A673 (cell line): Measurements from ENCODE around the gene OR2D3. TPM values are rescaled to one million over a fixed set of nuclear protein-coding genes. Genes with fewer than 3 reads are reported as not detected.

ENCODE experiments used
- BruUV-seq: library from RNA; stranded (reverse); fragments of 400-500 nt; replicated peaks from 2 replicates; lab custom pipeline; 2021; lab: Mats Ljungman, UMichigan
- CTCF ChIA-PET: fragments of 300-600 bp; sonication (Branson Sonifier 250); formaldehyde crosslinking; loops from one replicate; lab custom pipeline; 2022; ENCODE audit warnings: antibody characterized with exemption; lab: Charles Lee
- POLR2A ChIA-PET: fragments of 300-600 bp; sonication (Branson Sonifier 250); formaldehyde crosslinking; loops from one replicate; lab custom pipeline; 2022; ENCODE audit warnings: antibody characterized with exemption; ENCODE audit not compliant: low non-redundant PET; lab: Charles Lee
- DNase-seq: peaks from one replicate; pipeline ENCODE4 v3.0.0-alpha.2; 2015; ENCODE audit warnings: low spot score
- H3K27ac ChIP-seq: fragments of 200-600 bp; sonication (generic); 2 replicates; pipeline ENCODE4 v1.5.1; 2016; ENCODE audit warnings: mixed run types, low read depth, mild to moderate bottlenecking, mixed read lengths, antibody characterized with exemption, low read length; ENCODE audit not compliant: poor library complexity, severe bottlenecking
- H3K27me3 ChIP-seq: fragments of 200-600 bp; sonication (generic); replicated peaks from 2 replicates; pipeline ENCODE4 v1.6.1; 2017; ENCODE audit warnings: mixed run types, low read depth, mild to moderate bottlenecking, mixed read lengths, antibody characterized with exemption, low read length; ENCODE audit not compliant: insufficient read depth, poor library complexity
- H3K36me3 ChIP-seq: fragments of 200-600 bp; sonication (generic); 2 replicates; pipeline ENCODE4 v1.6.1; 2016; ENCODE audit warnings: mixed run types, mild to moderate bottlenecking, mixed read lengths, antibody characterized with exemption, low read length; ENCODE audit not compliant: insufficient read depth, poor library complexity, severe bottlenecking
- H3K4me1 ChIP-seq: fragments of 200-600 bp; sonication (generic); 2 replicates; pipeline ENCODE4 v1.6.1; 2017; ENCODE audit warnings: mixed run types, mild to moderate bottlenecking, mixed read lengths, antibody characterized with exemption, low read length; ENCODE audit not compliant: insufficient read depth, poor library complexity, severe bottlenecking
- H3K4me3 ChIP-seq: fragments of 200-600 bp; sonication (generic); 2 replicates; pipeline ENCODE4 v1.5.1; 2016; ENCODE audit warnings: low read depth, mixed run types, mild to moderate bottlenecking, mixed read lengths, low read length; ENCODE audit not compliant: poor library complexity, severe bottlenecking
- H3K9me3 ChIP-seq: fragments of 200-600 bp; sonication (generic); 2 replicates; pipeline ENCODE4 v1.6.1; 2016; ENCODE audit warnings: mixed run types, low read depth, mild to moderate bottlenecking, mixed read lengths, antibody characterized with exemption, low read length; ENCODE audit not compliant: poor library complexity, severe bottlenecking
- EZH2 ChIP-seq: fragments of 200-600 bp; sonication (generic); IDR thresholded peaks from 2 replicates; pipeline ENCODE4 v1.6.1; 2017; ENCODE audit warnings: borderline replicate concordance, low read depth, mild to moderate bottlenecking, mixed read lengths, antibody characterized with exemption, low read length; ENCODE audit not compliant: poor library complexity, severe bottlenecking
- intact Hi-C: fragments of 100-400 bp; cut with micrococcal nuclease; formaldehyde crosslinking; loops from one replicate; pipeline ENCODE4 v1.10.0; 2022; ENCODE audit not compliant: unreplicated experiment
- total RNA-seq: library from RNA; stranded (reverse); gene quantifications from 2 replicates; pipeline ENCODE4 v1.2.3, GENCODE V29; 2021
- TF ChIP-seq, protein P1 (sequence below): fragments of 300-800, 200-600 bp; sonication (generic); conservative IDR thresholded peaks from 2 replicates; pipeline ENCODE4 v1.5.1; 2017; ENCODE audit warnings: low read depth, mild to moderate bottlenecking, antibody characterized with exemption, low read length, moderate library complexity, mixed read lengths

Gene OR2D3
- total RNA-seq, 1 experiment from 2014 or later, result not detected

DNA sequence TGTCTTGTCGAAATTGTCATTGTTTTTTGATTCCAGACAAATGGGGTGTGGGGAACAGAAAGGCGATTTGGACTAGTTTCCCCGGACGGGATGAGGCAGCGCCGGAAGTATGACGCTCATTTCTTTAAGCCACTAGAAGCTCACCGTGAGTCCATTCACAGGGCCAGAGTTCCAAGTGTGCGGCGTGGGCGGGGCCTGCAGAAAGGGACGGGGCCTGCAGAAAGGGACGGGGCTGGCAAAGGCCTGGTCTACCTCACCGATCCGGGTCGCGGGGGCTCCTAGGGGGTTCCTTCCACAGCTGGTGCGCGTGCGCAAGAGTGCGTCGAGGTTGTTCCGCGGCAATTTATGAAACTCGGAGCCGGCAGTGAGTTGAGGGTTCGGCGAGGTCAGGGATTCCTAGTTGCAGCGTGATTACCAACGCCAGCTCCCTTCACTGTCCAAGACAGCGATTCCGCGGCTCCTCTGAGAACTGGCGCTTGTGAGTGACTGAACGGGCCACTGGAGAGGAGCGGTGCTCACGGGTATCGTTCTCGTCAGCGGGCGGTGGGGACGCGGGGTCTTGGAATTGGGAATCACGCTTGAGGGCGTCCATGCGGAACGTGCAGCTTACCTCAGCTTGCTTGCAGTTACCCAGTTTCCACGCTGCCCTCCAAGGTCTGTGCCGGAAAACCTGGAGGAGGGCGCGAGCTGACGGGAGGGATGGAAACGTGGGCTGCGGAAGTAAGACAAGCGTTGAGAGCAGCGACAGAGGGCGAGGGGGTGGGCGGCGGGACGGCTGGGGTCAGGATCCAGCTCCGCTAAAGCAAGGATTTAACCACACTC is 5.6 kb downstream of the OR2D3 start, which contains the start of gene ZNF215:
Gene ZNF215, plus strand, starts transcription at position 219 of the 822 bp plus-strand sequence. CDS start 5,847 bp downstream, outside the sequence.
- Histone ChIP-seq H3K4me3 (peak within 1 kb of the TSS; percentile 44), H3K27me3 (peaks cover 30% of the 10 kb centered on the region), H3K9me3 (no peaks in the 10 kb centered on the region), H3K36me3 (no peaks in the 10 kb centered on the region), H3K27ac (no peak within 1 kb of the TSS), H3K4me1 (no peaks in the 10 kb centered on the region)
- POLR2A ChIA-PET, result no interaction called here
- intact Hi-C loops, result no loop called here
- BruUV-seq, result no TSS peak
- TF ChIP-seq EZH2, result no peak
- TF ChIP-seq, protein P1, sequence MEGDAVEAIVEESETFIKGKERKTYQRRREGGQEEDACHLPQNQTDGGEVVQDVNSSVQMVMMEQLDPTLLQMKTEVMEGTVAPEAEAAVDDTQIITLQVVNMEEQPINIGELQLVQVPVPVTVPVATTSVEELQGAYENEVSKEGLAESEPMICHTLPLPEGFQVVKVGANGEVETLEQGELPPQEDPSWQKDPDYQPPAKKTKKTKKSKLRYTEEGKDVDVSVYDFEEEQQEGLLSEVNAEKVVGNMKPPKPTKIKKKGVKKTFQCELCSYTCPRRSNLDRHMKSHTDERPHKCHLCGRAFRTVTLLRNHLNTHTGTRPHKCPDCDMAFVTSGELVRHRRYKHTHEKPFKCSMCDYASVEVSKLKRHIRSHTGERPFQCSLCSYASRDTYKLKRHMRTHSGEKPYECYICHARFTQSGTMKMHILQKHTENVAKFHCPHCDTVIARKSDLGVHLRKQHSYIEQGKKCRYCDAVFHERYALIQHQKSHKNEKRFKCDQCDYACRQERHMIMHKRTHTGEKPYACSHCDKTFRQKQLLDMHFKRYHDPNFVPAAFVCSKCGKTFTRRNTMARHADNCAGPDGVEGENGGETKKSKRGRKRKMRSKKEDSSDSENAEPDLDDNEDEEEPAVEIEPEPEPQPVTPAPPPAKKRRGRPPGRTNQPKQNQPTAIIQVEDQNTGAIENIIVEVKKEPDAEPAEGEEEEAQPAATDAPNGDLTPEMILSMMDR, result no peak
- DNase-seq, result peak; percentile 55
- CTCF ChIA-PET, result no interaction called here

DNA sequence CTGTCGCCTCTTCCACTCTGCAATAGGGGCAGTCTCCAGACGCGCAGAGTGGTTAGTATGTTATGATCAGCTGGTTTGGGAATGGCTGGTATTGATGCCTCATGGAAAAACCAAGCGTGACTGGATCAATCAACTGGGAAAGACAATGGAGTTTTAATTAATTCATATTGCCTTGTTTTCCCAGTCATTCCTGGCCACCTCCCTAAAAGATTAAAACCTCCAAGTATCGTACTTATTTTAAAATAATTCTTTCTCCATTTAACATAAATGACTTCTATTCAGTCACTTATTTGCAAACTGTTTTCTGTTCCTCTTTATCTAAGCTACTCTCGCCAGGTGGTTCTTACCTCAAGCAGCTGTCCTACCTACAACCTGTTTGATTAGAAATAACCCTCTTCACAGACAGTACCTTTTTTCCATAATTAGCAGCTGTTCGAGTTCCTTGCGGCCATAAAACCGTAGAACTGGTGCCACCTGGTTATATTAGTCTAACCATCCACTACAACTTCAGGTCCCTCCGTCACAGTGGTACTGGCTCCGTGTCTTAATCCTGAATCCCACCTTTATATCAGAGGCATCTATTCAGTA is 6.3 kb downstream of the OR2D3 start:
- Histone ChIP-seq H3K4me3 (peak overlapping the region; percentile 44), H3K27ac (no peak overlapping the region), H3K27me3 (peaks cover 35% of the 10 kb centered on the region), H3K9me3 (no peaks in the 10 kb centered on the region), H3K36me3 (no peaks in the 10 kb centered on the region), H3K4me1 (no peaks in the 10 kb centered on the region)
- POLR2A ChIA-PET, result no interaction called here
- TF ChIP-seq, protein P1, result no peak
- TF ChIP-seq EZH2, result no peak
- DNase-seq, result no peak
- CTCF ChIA-PET, result no interaction called here
- no TSS peak for BruUV-seq
- intact Hi-C loops, result no loop called here

DNA sequence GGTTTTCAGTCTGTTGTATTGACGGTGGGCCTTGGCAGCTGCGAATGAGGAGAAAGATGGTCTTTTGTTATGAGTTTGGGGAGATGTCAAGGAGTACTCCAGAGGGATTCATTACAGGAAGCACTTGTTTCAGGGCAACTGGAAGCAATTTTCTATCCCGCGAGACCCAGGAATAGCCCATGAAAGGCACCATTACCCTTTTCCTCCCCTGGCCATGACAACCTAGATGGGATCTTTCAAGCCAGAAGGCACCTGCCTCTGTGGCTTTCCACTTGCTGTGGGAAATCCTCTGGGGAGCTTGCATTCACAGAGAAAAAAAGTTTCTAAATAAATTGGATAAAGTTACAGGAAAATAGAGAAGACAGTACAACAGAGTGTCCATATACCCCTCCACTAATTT is 8.1 kb downstream of the OR2D3 start:
- CTCF ChIA-PET, result no interaction called here
- Histone ChIP-seq H3K36me3 (no peaks in the 10 kb centered on the region), H3K9me3 (no peaks in the 10 kb centered on the region), H3K27ac (no peak overlapping the region), H3K4me3 (no peak overlapping the region), H3K4me1 (no peaks in the 10 kb centered on the region), H3K27me3 (peaks cover 39% of the 10 kb centered on the region)
- intact Hi-C loops, result no loop called here
- DNase-seq, result no peak
- POLR2A ChIA-PET, result no interaction called here
- TF ChIP-seq, protein P1, result no peak
- TF ChIP-seq EZH2, result no peak
- no TSS peak for BruUV-seq
